HG03095 (cell line): ENCODE results near the gene RAPGEF6.
A peak's percentile ranks its signal among the peaks of the same experiment; 100 is the strongest.
"Not testable (repeated sequence)": the region's sequence is repeated elsewhere in the genome, so short reads cannot be mapped to it uniquely, and the experiment has no call there.

ENCODE experiments used
- ATAC-seq: cut with Tn5 transposase; IDR thresholded peaks from one replicate; pipeline ENCODE4 v1.9.1; 2021; ENCODE audit warnings: moderate library complexity; ENCODE audit not compliant: unreplicated experiment

RAPGEF6 gene

GRCh38 chr5:131634996-131635683, at the start of gene RAPGEF6:
RAPGEF6 (minus strand) TSS chr5:131635229; CDS start chr5:131635030, 199 bp downstream.
- peak; percentile 83 for ATAC-seq

GRCh38 chr5:131684595-131684994, 49.6 kb upstream of the RAPGEF6 start:
- no peak for ATAC-seq

GRCh38 chr5:131684051-131684450, 49.0 kb upstream of the RAPGEF6 start:
- ATAC-seq = no peak

GRCh38 chr5:131682826-131683225, 47.8 kb upstream of the RAPGEF6 start:
- ATAC-seq = no peak

- ATAC-seq = no peak
Observed at GRCh38 chr5:131682175-131682574, 47.1 kb upstream of the RAPGEF6 start.

GRCh38 chr5:131679911-131680310, 44.9 kb upstream of the RAPGEF6 start:
- no peak for ATAC-seq

GRCh38 chr5:131678273-131678672, 43.2 kb upstream of the RAPGEF6 start:
- ATAC-seq = not testable (repeated sequence)

- ATAC-seq = no peak
Observed at GRCh38 chr5:131677115-131677514, 42.1 kb upstream of the RAPGEF6 start.

GRCh38 chr5:131672776-131673175, 37.7 kb upstream of the RAPGEF6 start:
- ATAC-seq = peak; percentile 14

GRCh38 chr5:131671994-131672655, 37.1 kb upstream of the RAPGEF6 start:
- no peak for ATAC-seq

GRCh38 chr5:131671409-131671808, 36.4 kb upstream of the RAPGEF6 start:
- ATAC-seq = peak; percentile 52

GRCh38 chr5:131664929-131665328, 29.9 kb upstream of the RAPGEF6 start:
- no peak for ATAC-seq

- no peak for ATAC-seq
Observed at GRCh38 chr5:131661933-131662332, 26.9 kb upstream of the RAPGEF6 start.

GRCh38 chr5:131659841-131660240, 24.8 kb upstream of the RAPGEF6 start:
- no peak for ATAC-seq

GRCh38 chr5:131659290-131659689, 24.3 kb upstream of the RAPGEF6 start:
- no peak for ATAC-seq

GRCh38 chr5:131654776-131655175, 19.7 kb upstream of the RAPGEF6 start:
- no peak for ATAC-seq

- ATAC-seq = no peak
Observed at GRCh38 chr5:131654309-131654708, 19.3 kb upstream of the RAPGEF6 start.

- ATAC-seq = no peak
Observed at GRCh38 chr5:131649161-131649560, 14.1 kb upstream of the RAPGEF6 start.

- ATAC-seq = peak; percentile 66
Observed at GRCh38 chr5:131647048-131647769, 12.2 kb upstream of the RAPGEF6 start.

GRCh38 chr5:131644822-131645221, 9.8 kb upstream of the RAPGEF6 start:
- ATAC-seq = no peak

- no peak for ATAC-seq
Observed at GRCh38 chr5:131644370-131644769, 9.3 kb upstream of the RAPGEF6 start.

- ATAC-seq = no peak
Observed at GRCh38 chr5:131641494-131641893, 6.5 kb upstream of the RAPGEF6 start.
